Measurements from ENCODE around the gene TBC1D22A.

TBC1D22A gene

DNA sequence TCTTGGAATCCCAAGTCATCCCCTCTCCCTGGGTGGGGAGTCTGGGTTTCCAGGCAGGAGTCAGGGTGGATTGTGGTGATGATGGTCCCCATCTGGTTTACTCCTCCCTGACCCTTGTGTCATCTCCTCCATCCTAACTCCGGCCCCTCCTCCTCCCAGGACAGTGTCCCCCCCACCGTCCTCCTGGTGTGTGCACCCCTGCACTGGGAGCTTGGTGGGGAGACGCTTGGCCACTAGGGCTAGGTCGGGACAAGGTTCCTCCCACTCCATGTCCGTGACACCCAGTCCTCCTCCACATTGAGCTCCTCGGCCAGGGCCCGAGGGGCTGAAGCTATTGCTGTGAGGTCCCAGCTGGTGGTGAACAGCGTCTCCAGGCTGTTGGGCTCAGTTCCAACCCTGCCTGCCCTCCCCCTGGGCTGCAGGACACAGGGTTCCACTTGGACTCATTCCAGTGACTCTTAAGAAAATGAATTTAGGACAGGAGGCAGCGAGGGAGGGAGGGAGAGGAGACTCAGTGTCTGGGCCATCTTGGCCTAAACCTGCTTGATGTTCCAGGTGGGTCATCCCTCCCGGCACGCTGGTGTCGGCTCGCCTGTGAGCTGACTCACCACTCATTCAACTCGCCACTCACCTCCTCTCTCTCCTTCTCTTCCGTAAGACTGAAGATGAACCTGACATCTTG is 433.2 kb downstream of the TBC1D22A start:
- no peak overlapping the region for H3K4me3 ChIP-seq (ENCODE audit: low read depth, low read length, poor library complexity, severe bottlenecking)
- H3K27ac ChIP-seq (ENCODE audit: low read depth, low read length, poor library complexity, severe bottlenecking): no peak overlapping the region
- no peak overlapping the region for H3K4me2 ChIP-seq (ENCODE audit: low read length)
- no peaks in the 10 kb centered on the region for H3F3A ChIP-seq (ENCODE audit: insufficient read depth, low read length)
- H3K9me3 ChIP-seq (ENCODE audit: low read length): no peaks in the 10 kb centered on the region
- H3K9me2 ChIP-seq (ENCODE audit: low read depth, low read length): no peaks in the 10 kb centered on the region
- no peaks in the 10 kb centered on the region for H3K36me3 ChIP-seq (ENCODE audit: insufficient read depth, low read length)
- no peaks in the 10 kb centered on the region for H3K79me2 ChIP-seq (ENCODE audit: insufficient read depth, low read length)
- peaks cover 8% of the 10 kb centered on the region for H3K4me1 ChIP-seq (ENCODE audit: insufficient read depth, low read length, severe bottlenecking)
- no peak overlapping the region for H3K9ac ChIP-seq (ENCODE audit: low read length)
- no peak overlapping the region for H2AFZ ChIP-seq (ENCODE audit: low read length)
- H4K20me1 ChIP-seq (ENCODE audit: insufficient read depth, low read length): no peaks in the 10 kb centered on the region
- no peak for TF ChIP-seq EZH2 (IDR thresholded peaks at IDR 0.05; ENCODE audit: borderline replicate concordance, low read length)
- TF ChIP-seq, protein P1, sequence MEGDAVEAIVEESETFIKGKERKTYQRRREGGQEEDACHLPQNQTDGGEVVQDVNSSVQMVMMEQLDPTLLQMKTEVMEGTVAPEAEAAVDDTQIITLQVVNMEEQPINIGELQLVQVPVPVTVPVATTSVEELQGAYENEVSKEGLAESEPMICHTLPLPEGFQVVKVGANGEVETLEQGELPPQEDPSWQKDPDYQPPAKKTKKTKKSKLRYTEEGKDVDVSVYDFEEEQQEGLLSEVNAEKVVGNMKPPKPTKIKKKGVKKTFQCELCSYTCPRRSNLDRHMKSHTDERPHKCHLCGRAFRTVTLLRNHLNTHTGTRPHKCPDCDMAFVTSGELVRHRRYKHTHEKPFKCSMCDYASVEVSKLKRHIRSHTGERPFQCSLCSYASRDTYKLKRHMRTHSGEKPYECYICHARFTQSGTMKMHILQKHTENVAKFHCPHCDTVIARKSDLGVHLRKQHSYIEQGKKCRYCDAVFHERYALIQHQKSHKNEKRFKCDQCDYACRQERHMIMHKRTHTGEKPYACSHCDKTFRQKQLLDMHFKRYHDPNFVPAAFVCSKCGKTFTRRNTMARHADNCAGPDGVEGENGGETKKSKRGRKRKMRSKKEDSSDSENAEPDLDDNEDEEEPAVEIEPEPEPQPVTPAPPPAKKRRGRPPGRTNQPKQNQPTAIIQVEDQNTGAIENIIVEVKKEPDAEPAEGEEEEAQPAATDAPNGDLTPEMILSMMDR (IDR thresholded peaks at IDR 0.05; ENCODE audit: low read length): no peak
- H3K27me3 ChIP-seq (ENCODE audit: insufficient read depth, low read length): peaks cover 13% of the 10 kb centered on the region; the same call in 1 of the 2 replicates

DNA sequence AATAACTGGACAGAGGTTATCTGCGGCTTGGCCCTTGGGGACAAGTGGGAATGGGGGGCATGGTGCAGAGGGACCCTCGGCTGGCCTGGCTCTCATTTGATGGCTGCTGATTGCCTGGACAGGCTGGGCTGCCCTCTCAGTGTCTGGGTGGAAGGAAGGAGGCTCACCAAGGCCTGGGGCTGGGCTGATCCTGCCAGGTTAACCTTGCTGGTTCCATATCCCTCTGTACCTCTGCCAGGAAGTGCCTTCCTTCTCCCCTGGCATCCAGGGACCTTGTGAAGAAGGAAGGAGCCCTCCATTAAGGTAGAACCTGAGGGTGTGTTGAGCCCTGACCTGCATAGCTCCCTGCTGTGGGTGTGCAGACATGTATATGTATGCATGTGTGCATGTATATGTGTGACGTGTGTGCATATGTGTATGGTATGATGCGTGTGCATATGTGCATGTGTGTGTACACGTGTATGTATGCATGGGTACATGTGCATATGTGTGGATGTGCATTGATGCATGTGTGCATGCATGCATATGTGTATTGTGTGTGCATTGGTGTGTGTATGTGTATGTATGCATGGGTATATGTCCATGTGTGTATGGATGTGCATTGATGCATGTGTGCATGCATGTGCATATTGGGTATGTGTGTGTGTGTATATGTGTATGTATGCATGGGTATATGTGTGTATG is 433.9 kb downstream of the TBC1D22A start:
- H2AFZ ChIP-seq (ENCODE audit: low read length): no peak overlapping the region
- no peak overlapping the region for H3K27ac ChIP-seq (ENCODE audit: low read depth, low read length, poor library complexity, severe bottlenecking)
- no peak overlapping the region for H3K4me3 ChIP-seq (ENCODE audit: low read depth, low read length, poor library complexity, severe bottlenecking)
- no peaks in the 10 kb centered on the region for H3K9me2 ChIP-seq (ENCODE audit: low read depth, low read length)
- H3K9me3 ChIP-seq (ENCODE audit: low read length): no peaks in the 10 kb centered on the region
- H3K9ac ChIP-seq (ENCODE audit: low read length): no peak overlapping the region
- no peaks in the 10 kb centered on the region for H3K79me2 ChIP-seq (ENCODE audit: insufficient read depth, low read length)
- TF ChIP-seq EZH2 (IDR thresholded peaks at IDR 0.05; ENCODE audit: borderline replicate concordance, low read length): no peak
- TF ChIP-seq, protein P1 (IDR thresholded peaks at IDR 0.05; ENCODE audit: low read length): no peak
- peaks cover 8% of the 10 kb centered on the region for H3K4me1 ChIP-seq (ENCODE audit: insufficient read depth, low read length, severe bottlenecking)
- no peaks in the 10 kb centered on the region for H3K36me3 ChIP-seq (ENCODE audit: insufficient read depth, low read length)
- H3F3A ChIP-seq (ENCODE audit: insufficient read depth, low read length): no peaks in the 10 kb centered on the region
- H3K4me2 ChIP-seq (ENCODE audit: low read length): no peak overlapping the region
- peaks cover 11% of the 10 kb centered on the region; the same call in 1 of the 2 replicates for H3K27me3 ChIP-seq (ENCODE audit: insufficient read depth, low read length)
- no peaks in the 10 kb centered on the region for H4K20me1 ChIP-seq (ENCODE audit: insufficient read depth, low read length)

DNA sequence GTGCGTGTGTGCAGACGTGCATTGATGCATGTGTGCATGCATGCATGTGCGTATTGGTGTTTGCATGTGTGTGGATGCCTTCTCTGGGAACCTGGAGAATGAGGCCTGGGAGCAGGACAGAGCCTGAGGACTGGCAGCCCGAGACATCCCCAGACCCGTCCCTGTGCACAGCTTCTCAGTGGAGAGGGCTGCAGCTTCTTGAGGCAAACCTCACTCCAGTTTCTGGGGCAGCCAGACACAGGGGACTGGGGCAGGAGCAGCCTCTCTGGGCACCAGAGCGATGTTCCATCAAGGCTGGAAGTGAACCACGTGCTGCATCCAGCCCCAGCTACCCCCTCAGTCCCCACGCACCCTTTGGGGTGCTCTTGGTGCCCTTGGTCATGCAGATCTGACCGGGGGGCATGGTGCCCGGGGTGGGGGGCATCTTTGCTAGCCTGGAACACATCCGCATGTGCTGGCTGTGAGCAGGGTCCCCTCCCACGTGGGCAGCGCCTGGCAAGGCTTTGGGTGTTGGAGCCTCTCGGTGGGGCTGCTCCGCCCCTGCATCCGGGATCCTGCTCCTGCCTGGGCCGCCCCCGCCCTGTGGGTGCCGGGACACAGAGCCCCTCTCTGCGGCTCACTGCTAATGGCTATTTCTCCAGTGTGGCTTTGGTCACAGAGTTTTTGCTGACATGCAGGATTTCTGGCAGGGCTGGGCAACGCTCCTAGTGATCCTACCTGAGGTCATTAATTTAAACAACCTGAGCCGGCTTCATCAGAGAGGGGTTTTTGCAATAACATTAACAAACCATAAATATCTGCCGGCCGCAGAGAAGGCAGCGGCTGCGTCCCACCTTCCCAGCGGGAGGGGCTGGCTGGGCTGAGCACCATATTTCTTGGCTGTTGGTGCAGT is 434.7 kb downstream of the TBC1D22A start:
- Histone ChIP-seq H3K9me2 (ENCODE audit: low read depth, low read length) (no peaks in the 10 kb centered on the region), H3F3A (ENCODE audit: insufficient read depth, low read length) (no peaks in the 10 kb centered on the region), H3K79me2 (ENCODE audit: insufficient read depth, low read length) (no peaks in the 10 kb centered on the region), H3K36me3 (ENCODE audit: insufficient read depth, low read length) (no peaks in the 10 kb centered on the region), H2AFZ (ENCODE audit: low read length) (no peak overlapping the region), H3K27me3 (ENCODE audit: insufficient read depth, low read length) (peaks cover 9% of the 10 kb centered on the region; the same call in 1 of the 2 replicates), H3K9ac (ENCODE audit: low read length) (no peak overlapping the region), H3K4me3 (ENCODE audit: low read depth, low read length, poor library complexity, severe bottlenecking) (no peak overlapping the region), H3K4me2 (ENCODE audit: low read length) (no peak overlapping the region), H3K9me3 (ENCODE audit: low read length) (no peaks in the 10 kb centered on the region), H3K4me1 (ENCODE audit: insufficient read depth, low read length, severe bottlenecking) (peaks cover 8% of the 10 kb centered on the region), H4K20me1 (ENCODE audit: insufficient read depth, low read length) (no peaks in the 10 kb centered on the region), H3K27ac (ENCODE audit: low read depth, low read length, poor library complexity, severe bottlenecking) (no peak overlapping the region)
- TF ChIP-seq, protein P1 (IDR thresholded peaks at IDR 0.05; ENCODE audit: low read length): no peak
- TF ChIP-seq EZH2 (IDR thresholded peaks at IDR 0.05; ENCODE audit: borderline replicate concordance, low read length): no peak
